GM23338 (cell line): ENCODE measurements around the gene CLEC5A. TPM values are rescaled to one million over a fixed set of nuclear protein-coding genes. Genes with fewer than 3 reads are reported as not detected.

ENCODE experiments used
- ATAC-seq: fragments of 200-7000 bp; cut with Tn5 transposase; 3 replicates; pipeline ENCODE4 v1.9.1; 2020
- DNase-seq: peaks from one replicate; pipeline ENCODE4 v3.0.0-alpha.2; 2015; ENCODE audit warnings: low spot score
- H2AFZ ChIP-seq: fragments of 200-600 bp; sonication (generic); 2 replicates; pipeline ENCODE4 v1.8.0; 2016; ENCODE audit warnings: antibody characterized with exemption, mild to moderate bottlenecking, moderate library complexity
- H3F3A ChIP-seq: fragments of 200-600 bp; sonication (generic); replicated peaks from 2 replicates; pipeline ENCODE4 v1.8.0; 2017; ENCODE audit warnings: antibody characterized with exemption, mixed run types, low read depth
- H3K27ac ChIP-seq: fragments of 200-600 bp; sonication (generic); 2 replicates; pipeline ENCODE4 v1.6.1; 2016; ENCODE audit warnings: low read depth
- H3K27me3 ChIP-seq: fragments of 200-600 bp; sonication (generic); 2 replicates; pipeline ENCODE4 v1.8.0; 2016; ENCODE audit warnings: mild to moderate bottlenecking, mixed run types, moderate library complexity; ENCODE audit not compliant: insufficient read depth
- H3K36me3 ChIP-seq: fragments of 200-600 bp; sonication (generic); 2 replicates; pipeline ENCODE4 v1.8.0; 2016; ENCODE audit warnings: mild to moderate bottlenecking; ENCODE audit not compliant: insufficient read depth
- H3K4me1 ChIP-seq: fragments of 200-600 bp; sonication (generic); 2 replicates; pipeline ENCODE4 v1.8.0; 2016; ENCODE audit warnings: mild to moderate bottlenecking, moderate library complexity; ENCODE audit not compliant: insufficient read depth
- H3K4me2 ChIP-seq: fragments of 200-600 bp; sonication (generic); 2 replicates; pipeline ENCODE4 v1.7.1; 2017; ENCODE audit warnings: mixed run types
- H3K4me3 ChIP-seq: fragments of 200-600 bp; sonication (generic); 2 replicates; pipeline ENCODE4 v1.6.1; 2016; ENCODE audit warnings: mixed run types
- H3K79me2 ChIP-seq: fragments of 200-600 bp; sonication (generic); replicated peaks from 2 replicates; pipeline ENCODE4 v1.8.0; 2017; ENCODE audit warnings: mild to moderate bottlenecking; ENCODE audit not compliant: insufficient read depth
- H3K9me2 ChIP-seq: fragments of 200-600 bp; sonication (generic); 2 replicates; pipeline ENCODE4 v1.8.0; 2017; ENCODE audit not compliant: insufficient read depth
- H4K20me1 ChIP-seq: fragments of 200-600 bp; sonication (generic); replicated peaks from 2 replicates; pipeline ENCODE4 v1.8.0; 2017; ENCODE audit warnings: mild to moderate bottlenecking; ENCODE audit not compliant: insufficient read depth
- H3K27ac Mint-ChIP-seq: 2 replicates; pipeline ENCODE4 v1.8.0; 2020; ENCODE audit warnings: inconsistent platforms, mild to moderate bottlenecking, moderate library complexity, mixed read lengths
- H3K27me3 Mint-ChIP-seq: 3 replicates; pipeline ENCODE4 v1.8.0; 2022; ENCODE audit warnings: low read depth, mild to moderate bottlenecking, moderate library complexity, mixed read lengths, inconsistent platforms; ENCODE audit not compliant: insufficient read depth, poor library complexity
- H3K36me3 Mint-ChIP-seq: 3 replicates; pipeline ENCODE4 v1.8.0; 2021; ENCODE audit warnings: low read depth, mild to moderate bottlenecking, inconsistent platforms, moderate library complexity, mixed read lengths
- H3K4me1 Mint-ChIP-seq: 3 replicates; pipeline ENCODE4 v1.8.0; 2020; ENCODE audit warnings: mild to moderate bottlenecking, inconsistent platforms, mixed read lengths
- H3K4me3 Mint-ChIP-seq: 3 replicates; pipeline ENCODE4 v1.8.0; 2021; ENCODE audit warnings: moderate library complexity, mild to moderate bottlenecking, inconsistent platforms, mixed read lengths
- H3K9me3 Mint-ChIP-seq: 3 replicates; pipeline ENCODE4 v1.8.0; 2020; ENCODE audit warnings: moderate library complexity, mild to moderate bottlenecking, inconsistent platforms, mixed read lengths
- CREB1 ChIP-seq: fragments of 250-450 bp; sonication (Bioruptor Pico); IDR thresholded peaks from 2 replicates; pipeline ENCODE4 v1.5.0; 2020; ENCODE audit warnings: low read depth, mild to moderate bottlenecking, moderate library complexity
- ETS1 ChIP-seq: IDR thresholded peaks from 2 replicates; pipeline ENCODE4 v1.6.1; 2016; ENCODE audit warnings: antibody characterized with exemption
- EZH2 ChIP-seq: fragments of 200-600 bp; sonication (generic); IDR thresholded peaks from one replicate; pipeline ENCODE4 v1.8.0; 2017; ENCODE audit warnings: antibody characterized with exemption, mild to moderate bottlenecking, low read depth; ENCODE audit not compliant: unreplicated experiment
- EZH2phosphoT487 ChIP-seq: fragments of 200-600 bp; sonication (generic); IDR thresholded peaks from one replicate; pipeline ENCODE4 v1.8.1; 2018; ENCODE audit warnings: antibody characterized with exemption; ENCODE audit not compliant: unreplicated experiment
- STAT1 ChIP-seq: IDR thresholded peaks from one replicate; pipeline ENCODE4 v1.6.1; 2016; ENCODE audit warnings: antibody characterized with exemption; ENCODE audit not compliant: unreplicated experiment
- ZNF114 ChIP-seq: fragments of 250-450 bp; sonication (Bioruptor Pico); IDR thresholded peaks from 2 replicates; pipeline ENCODE4 v1.5.0; 2020; ENCODE audit warnings: mild to moderate bottlenecking, moderate library complexity
- ZNF331 ChIP-seq: fragments of 250-450 bp; sonication (Bioruptor Pico); IDR thresholded peaks from 2 replicates; pipeline ENCODE4 v1.5.0; 2020; ENCODE audit warnings: low read depth, mild to moderate bottlenecking, moderate library complexity
- polyA plus RNA-seq: library from polyadenylated mRNA; unstranded; fragments of >200 nt; fragmentation: Nextera tagmentation; extraction: Ambion mirVana; gene quantifications from 2 replicates; pipeline ENCODE4 v1.2.1, GENCODE V29; 2016
- total RNA-seq: library from RNA; depleted of rRNA; stranded (reverse); fragments of >200 nt; shearing (Covaris generic); gene quantifications from 2 replicates; pipeline ENCODE4 v1.2.3, GENCODE V29; 2014
- TF ChIP-seq, protein P1 (sequence below), 2 experiments: fragments of 200-600 bp in 1 of 2; sonication (generic) in 1 of 2; conservative IDR thresholded peaks; 2 replicates each; pipeline versions ENCODE4 v1.5.1 to v1.6.1; 2016 to 2017; ENCODE audit warnings: antibody characterized with exemption in 2 of 2, low read depth in 2 of 2, mild to moderate bottlenecking in 2 of 2, moderate library complexity in 1 of 2
- TF ChIP-seq, protein P2 (sequence below): IDR thresholded peaks from one replicate; pipeline ENCODE4 v1.6.1; 2018; ENCODE audit warnings: antibody characterized with exemption; ENCODE audit not compliant: unreplicated experiment

CLEC5A gene
- total and polyA plus RNA-seq, 2 experiments from 2014 or later, result not detected

DNA sequence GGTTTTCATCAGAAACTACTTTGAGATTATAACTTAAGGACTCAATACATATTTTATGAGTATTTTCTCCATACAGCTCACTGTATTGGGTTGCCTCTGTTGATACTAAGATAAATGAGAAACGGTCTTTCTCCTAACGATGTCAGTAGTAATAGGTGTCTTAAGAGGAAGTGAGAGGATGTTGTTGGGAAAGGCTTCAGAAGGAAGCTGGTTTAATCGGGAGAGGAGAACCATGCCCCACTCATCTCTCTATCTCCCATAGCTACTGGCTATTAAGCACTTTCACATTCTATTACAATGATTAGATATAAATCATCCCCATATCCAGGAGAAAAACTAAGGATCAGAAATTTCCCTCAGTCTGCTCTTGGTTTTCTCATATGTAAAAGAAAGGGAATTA is 2.0 kb downstream of the CLEC5A start (continued):
- TF ChIP-seq EZH2, result no peak
- no peak for TF ChIP-seq ETS1
- TF ChIP-seq, protein P1, sequence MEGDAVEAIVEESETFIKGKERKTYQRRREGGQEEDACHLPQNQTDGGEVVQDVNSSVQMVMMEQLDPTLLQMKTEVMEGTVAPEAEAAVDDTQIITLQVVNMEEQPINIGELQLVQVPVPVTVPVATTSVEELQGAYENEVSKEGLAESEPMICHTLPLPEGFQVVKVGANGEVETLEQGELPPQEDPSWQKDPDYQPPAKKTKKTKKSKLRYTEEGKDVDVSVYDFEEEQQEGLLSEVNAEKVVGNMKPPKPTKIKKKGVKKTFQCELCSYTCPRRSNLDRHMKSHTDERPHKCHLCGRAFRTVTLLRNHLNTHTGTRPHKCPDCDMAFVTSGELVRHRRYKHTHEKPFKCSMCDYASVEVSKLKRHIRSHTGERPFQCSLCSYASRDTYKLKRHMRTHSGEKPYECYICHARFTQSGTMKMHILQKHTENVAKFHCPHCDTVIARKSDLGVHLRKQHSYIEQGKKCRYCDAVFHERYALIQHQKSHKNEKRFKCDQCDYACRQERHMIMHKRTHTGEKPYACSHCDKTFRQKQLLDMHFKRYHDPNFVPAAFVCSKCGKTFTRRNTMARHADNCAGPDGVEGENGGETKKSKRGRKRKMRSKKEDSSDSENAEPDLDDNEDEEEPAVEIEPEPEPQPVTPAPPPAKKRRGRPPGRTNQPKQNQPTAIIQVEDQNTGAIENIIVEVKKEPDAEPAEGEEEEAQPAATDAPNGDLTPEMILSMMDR (conservative IDR thresholded peaks at IDR 0.05; ENCODE audit: low read depth in 2 of 2), result no peak
- TF ChIP-seq STAT1, result no peak
- TF ChIP-seq, protein P2, sequence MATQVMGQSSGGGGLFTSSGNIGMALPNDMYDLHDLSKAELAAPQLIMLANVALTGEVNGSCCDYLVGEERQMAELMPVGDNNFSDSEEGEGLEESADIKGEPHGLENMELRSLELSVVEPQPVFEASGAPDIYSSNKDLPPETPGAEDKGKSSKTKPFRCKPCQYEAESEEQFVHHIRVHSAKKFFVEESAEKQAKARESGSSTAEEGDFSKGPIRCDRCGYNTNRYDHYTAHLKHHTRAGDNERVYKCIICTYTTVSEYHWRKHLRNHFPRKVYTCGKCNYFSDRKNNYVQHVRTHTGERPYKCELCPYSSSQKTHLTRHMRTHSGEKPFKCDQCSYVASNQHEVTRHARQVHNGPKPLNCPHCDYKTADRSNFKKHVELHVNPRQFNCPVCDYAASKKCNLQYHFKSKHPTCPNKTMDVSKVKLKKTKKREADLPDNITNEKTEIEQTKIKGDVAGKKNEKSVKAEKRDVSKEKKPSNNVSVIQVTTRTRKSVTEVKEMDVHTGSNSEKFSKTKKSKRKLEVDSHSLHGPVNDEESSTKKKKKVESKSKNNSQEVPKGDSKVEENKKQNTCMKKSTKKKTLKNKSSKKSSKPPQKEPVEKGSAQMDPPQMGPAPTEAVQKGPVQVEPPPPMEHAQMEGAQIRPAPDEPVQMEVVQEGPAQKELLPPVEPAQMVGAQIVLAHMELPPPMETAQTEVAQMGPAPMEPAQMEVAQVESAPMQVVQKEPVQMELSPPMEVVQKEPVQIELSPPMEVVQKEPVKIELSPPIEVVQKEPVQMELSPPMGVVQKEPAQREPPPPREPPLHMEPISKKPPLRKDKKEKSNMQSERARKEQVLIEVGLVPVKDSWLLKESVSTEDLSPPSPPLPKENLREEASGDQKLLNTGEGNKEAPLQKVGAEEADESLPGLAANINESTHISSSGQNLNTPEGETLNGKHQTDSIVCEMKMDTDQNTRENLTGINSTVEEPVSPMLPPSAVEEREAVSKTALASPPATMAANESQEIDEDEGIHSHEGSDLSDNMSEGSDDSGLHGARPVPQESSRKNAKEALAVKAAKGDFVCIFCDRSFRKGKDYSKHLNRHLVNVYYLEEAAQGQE, result no peak
- TF ChIP-seq ZNF114 (CRISPR knock-in tag), result no peak
- TF ChIP-seq CREB1 (CRISPR knock-in tag), result no peak

- Histone ChIP-seq H3F3A (no peaks in the 10 kb centered on the region), H3K4me1 (no peaks in the 10 kb centered on the region), H3K79me2 (no peaks in the 10 kb centered on the region), H2AFZ (no peak overlapping the region), H4K20me1 (no peaks in the 10 kb centered on the region), H3K27me3 (no peaks in the 10 kb centered on the region), H3K9me2 (peaks cover 6% of the 10 kb centered on the region; the same call in 1 of the 2 replicates), H3K36me3 (no peaks in the 10 kb centered on the region), H3K27ac (no peak overlapping the region), H3K4me2 (no peak overlapping the region), H3K4me3 (no peak overlapping the region)
- DNase-seq (no peak), ATAC-seq (no peak)
- Mint-ChIP-seq H3K9me3 (peaks cover 13% of the 10 kb centered on the region; the same call in 2 of the 3 replicates), H3K36me3 (peaks cover 5% of the 10 kb centered on the region; the same call in 1 of the 3 replicates), H3K27me3 (no peaks in the 10 kb centered on the region), H3K4me1 (no peaks in the 10 kb centered on the region), H3K27ac (no peak overlapping the region), H3K4me3 (no peak overlapping the region)
- TF ChIP-seq ZNF331 (CRISPR knock-in tag) (no peak), EZH2phosphoT487 (no peak), ETS1 (no peak), CREB1 (CRISPR knock-in tag) (no peak), ZNF114 (CRISPR knock-in tag) (no peak), STAT1 (no peak)
- TF ChIP-seq, protein P1 (conservative IDR thresholded peaks at IDR 0.05; ENCODE audit: low read depth in 2 of 2), result no peak
These were observed 2.9 kb downstream of the CLEC5A start for GRCh38 chr7:141943846-141944245.
